HG02798 (cell line): ENCODE data around the gene RAB24.
"Not testable (repeated sequence)": the region's sequence is repeated elsewhere in the genome, so short reads cannot be mapped to it uniquely, and the experiment has no call there.

Source experiments
- ATAC-seq: cut with Tn5 transposase; IDR thresholded peaks from one replicate; pipeline ENCODE4 v1.9.1; 2021; ENCODE audit warnings: mild to moderate bottlenecking; ENCODE audit not compliant: unreplicated experiment, poor library complexity

Gene RAB24

GRCh38 chr5:177297922-177298321 lies 5.6 kb downstream of the RAB24 start:
- no peak for ATAC-seq

GRCh38 chr5:177296581-177296980 lies 6.9 kb downstream of the RAB24 start:
- no peak for ATAC-seq

- ATAC-seq, result no peak
These were observed 7.6 kb downstream of the RAB24 start for GRCh38 chr5:177295924-177296323.

GRCh38 chr5:177294632-177295031 lies 8.9 kb downstream of the RAB24 start:
- ATAC-seq, result no peak

- no peak for ATAC-seq
These were observed 9.5 kb downstream of the RAB24 start for GRCh38 chr5:177293819-177294581.

- no peak for ATAC-seq
These were observed 11.8 kb downstream of the RAB24 start for GRCh38 chr5:177291735-177292134.

GRCh38 chr5:177290816-177291596 lies 12.5 kb downstream of the RAB24 start:
- no peak for ATAC-seq

GRCh38 chr5:177288191-177288590 lies 15.3 kb downstream of the RAB24 start:
- ATAC-seq, result no peak

- no peak for ATAC-seq
These were observed 26.6 kb downstream of the RAB24 start for GRCh38 chr5:177276886-177277285.

- no peak for ATAC-seq
These were observed 27.6 kb downstream of the RAB24 start for GRCh38 chr5:177275883-177276282.

- no peak for ATAC-seq
These were observed 32.4 kb downstream of the RAB24 start for GRCh38 chr5:177271113-177271512.

- ATAC-seq, result no peak
These were observed 32.9 kb downstream of the RAB24 start for GRCh38 chr5:177270653-177271052.

- no peak for ATAC-seq
These were observed 33.5 kb downstream of the RAB24 start for GRCh38 chr5:177269976-177270375.

GRCh38 chr5:177269232-177269895 lies 34.2 kb downstream of the RAB24 start:
- no peak for ATAC-seq

- ATAC-seq, result no peak
These were observed 38.1 kb downstream of the RAB24 start for GRCh38 chr5:177265395-177265794.

GRCh38 chr5:177264178-177264577 lies 39.3 kb downstream of the RAB24 start:
- ATAC-seq, result no peak

- ATAC-seq, result no peak
These were observed 42.0 kb downstream of the RAB24 start for GRCh38 chr5:177261510-177261909.

GRCh38 chr5:177260961-177261360 lies 42.6 kb downstream of the RAB24 start:
- ATAC-seq, result no peak

- ATAC-seq, result not testable (repeated sequence)
These were observed 44.8 kb downstream of the RAB24 start for GRCh38 chr5:177258711-177259110.

- ATAC-seq, result no peak
These were observed 47.2 kb downstream of the RAB24 start for GRCh38 chr5:177256296-177256695.

GRCh38 chr5:177253252-177253651 lies 50.3 kb downstream of the RAB24 start:
- ATAC-seq, result no peak
